GM06990 (cell line): ENCODE data around the gene RNF126.

Source experiments
- DNase-seq: peaks from one replicate; pipeline ENCODE4 v3.0.0-alpha.2; 2011; ENCODE audit not compliant: insufficient read length; ENCODE audit errors: extremely low read depth
- H3K27me3 ChIP-seq: replicated peaks from 2 replicates; pipeline ENCODE4 v1.6.0; 2011; ENCODE audit warnings: low read length; ENCODE audit not compliant: control insufficient read depth, insufficient read depth
- H3K36me3 ChIP-seq: 2 replicates; pipeline ENCODE4 v1.5.1; 2011; ENCODE audit warnings: low read length; ENCODE audit not compliant: control insufficient read depth, insufficient read depth
- H3K4me3 ChIP-seq: replicated peaks from 2 replicates; pipeline ENCODE4 v1.5.1; 2011; ENCODE audit warnings: low read depth, mild to moderate bottlenecking, control low read depth, low read length
- CTCF ChIP-seq: IDR thresholded peaks from 2 replicates; pipeline ENCODE4 v1.5.1; 2011; ENCODE audit warnings: low read length, control low read depth, mild to moderate bottlenecking, inconsistent platforms; ENCODE audit not compliant: insufficient read depth, poor library complexity, severe bottlenecking

RNF126 gene

GRCh38 chr19:611481-611868 is 51.5 kb downstream of the RNF126 start:
- no peak for TF ChIP-seq CTCF
- Histone ChIP-seq H3K4me3 (no peak overlapping the region), H3K27me3 (no peaks in the 10 kb centered on the region), H3K36me3 (no peaks in the 10 kb centered on the region; the same call in none of the 2 replicates)
- DNase-seq, result no peak

GRCh38 chr19:610801-611480 is 52.1 kb downstream of the RNF126 start:
- H3K36me3 ChIP-seq, result no peaks in the 10 kb centered on the region; the same call in none of the 2 replicates
- no peak for TF ChIP-seq CTCF
- H3K4me3 ChIP-seq, result peak overlapping the region; percentile 47
- H3K27me3 ChIP-seq, result no peaks in the 10 kb centered on the region
- DNase-seq, result peak; percentile 79

- peak; percentile 53 for DNase-seq
- peak overlapping the region; percentile 47 for H3K4me3 ChIP-seq
Observed at GRCh38 chr19:610071-610800, 52.8 kb downstream of the RNF126 start.

GRCh38 chr19:609004-609346 is 54.0 kb downstream of the RNF126 start:
- DNase-seq, result no peak
- TF ChIP-seq CTCF, result no peak

More at GRCh38 chr19:610071-610800, 52.8 kb downstream of the RNF126 start:
- no peak for TF ChIP-seq CTCF
- no peaks in the 10 kb centered on the region for H3K27me3 ChIP-seq
- no peaks in the 10 kb centered on the region; the same call in none of the 2 replicates for H3K36me3 ChIP-seq

GRCh38 chr19:608155-609003 is 54.6 kb downstream of the RNF126 start:
- H3K27me3 ChIP-seq, result no peaks in the 10 kb centered on the region
- no peak overlapping the region for H3K4me3 ChIP-seq
- no peaks in the 10 kb centered on the region for H3K36me3 ChIP-seq
- no peak for DNase-seq
- no peak for TF ChIP-seq CTCF

More at GRCh38 chr19:609004-609346, 54.0 kb downstream of the RNF126 start:
- H3K4me3 ChIP-seq, result no peak overlapping the region
- H3K36me3 ChIP-seq, result no peaks in the 10 kb centered on the region
- no peaks in the 10 kb centered on the region for H3K27me3 ChIP-seq
